NCI-H2171 treated with DMSO at 0.1 percent for 48 hours (cell line): ENCODE measurements around the gene TM9SF1.
A peak's percentile ranks its signal among the peaks of the same experiment; 100 is the strongest.

ENCODE experiments used
- DNase-seq: peaks from one replicate; lab custom pipeline; 2025; lab: John Stamatoyannopoulos, UW

Gene TM9SF1

GRCh38 chr14:24195186-24196070 is at the start of gene TM9SF1:
Gene TM9SF1, minus strand, starts transcription at chr14:24195441. Its CDS starts 422 bp downstream, at chr14:24195019.
- DNase-seq, result peak; percentile 92

GRCh38 chr14:24243336-24243836 is 48.1 kb upstream of the TM9SF1 start:
- peak; percentile 42 for DNase-seq

- no peak for DNase-seq
Observed at GRCh38 chr14:24241829-24242443, 46.7 kb upstream of the TM9SF1 start.

GRCh38 chr14:24240110-24240918 is 45.1 kb upstream of the TM9SF1 start:
- DNase-seq, result no peak

- DNase-seq, result no peak
Observed at GRCh38 chr14:24238527-24239037, 43.3 kb upstream of the TM9SF1 start.

GRCh38 chr14:24238123-24238522 is 42.9 kb upstream of the TM9SF1 start:
- DNase-seq, result no peak

- no peak for DNase-seq
Observed at GRCh38 chr14:24237463-24237955, 42.3 kb upstream of the TM9SF1 start.

GRCh38 chr14:24236689-24237462 is 41.6 kb upstream of the TM9SF1 start:
- DNase-seq, result no peak

- DNase-seq, result no peak
Observed at GRCh38 chr14:24235804-24236688, 40.8 kb upstream of the TM9SF1 start.

- no peak for DNase-seq
Observed at GRCh38 chr14:24234095-24235005, 39.1 kb upstream of the TM9SF1 start.

GRCh38 chr14:24233538-24233866 is 38.3 kb upstream of the TM9SF1 start:
- DNase-seq, result no peak

GRCh38 chr14:24232645-24233537 is 37.6 kb upstream of the TM9SF1 start, which contains the start of gene GMPR2:
Gene GMPR2, plus strand, starts transcription at chr14:24232929. Its CDS starts 325 bp downstream, at chr14:24233254.
- DNase-seq, result peak; percentile 96

GRCh38 chr14:24232121-24232644 is 36.9 kb upstream of the TM9SF1 start, which contains the start of gene NEDD8:
Gene NEDD8, minus strand, starts transcription at chr14:24232367. Its CDS starts 100 bp downstream, at chr14:24232267.
- DNase-seq, result peak; percentile 98

- no peak for DNase-seq
Observed at GRCh38 chr14:24231263-24232120, 36.3 kb upstream of the TM9SF1 start.

GRCh38 chr14:24228902-24229301 is 33.7 kb upstream of the TM9SF1 start:
- no peak for DNase-seq

- DNase-seq, result no peak
Observed at GRCh38 chr14:24226473-24226872, 31.2 kb upstream of the TM9SF1 start.
